ENCODE measurements around the gene LYRM4.

GRCh38 chr6:5199702-5200101, 61.0 kb downstream of the LYRM4 start:
- TF ChIP-seq ZEB2 (tag by site-specific recombination; IDR thresholded peaks at IDR 0.05): no peak
- TF ChIP-seq ZNF280D (tag by site-specific recombination; IDR thresholded peaks at IDR 0.05): no peak
- no peak for TF ChIP-seq ZFP41 (tag by site-specific recombination; IDR thresholded peaks at IDR 0.05; ENCODE audit: borderline replicate concordance)
- TF ChIP-seq, protein P1, sequence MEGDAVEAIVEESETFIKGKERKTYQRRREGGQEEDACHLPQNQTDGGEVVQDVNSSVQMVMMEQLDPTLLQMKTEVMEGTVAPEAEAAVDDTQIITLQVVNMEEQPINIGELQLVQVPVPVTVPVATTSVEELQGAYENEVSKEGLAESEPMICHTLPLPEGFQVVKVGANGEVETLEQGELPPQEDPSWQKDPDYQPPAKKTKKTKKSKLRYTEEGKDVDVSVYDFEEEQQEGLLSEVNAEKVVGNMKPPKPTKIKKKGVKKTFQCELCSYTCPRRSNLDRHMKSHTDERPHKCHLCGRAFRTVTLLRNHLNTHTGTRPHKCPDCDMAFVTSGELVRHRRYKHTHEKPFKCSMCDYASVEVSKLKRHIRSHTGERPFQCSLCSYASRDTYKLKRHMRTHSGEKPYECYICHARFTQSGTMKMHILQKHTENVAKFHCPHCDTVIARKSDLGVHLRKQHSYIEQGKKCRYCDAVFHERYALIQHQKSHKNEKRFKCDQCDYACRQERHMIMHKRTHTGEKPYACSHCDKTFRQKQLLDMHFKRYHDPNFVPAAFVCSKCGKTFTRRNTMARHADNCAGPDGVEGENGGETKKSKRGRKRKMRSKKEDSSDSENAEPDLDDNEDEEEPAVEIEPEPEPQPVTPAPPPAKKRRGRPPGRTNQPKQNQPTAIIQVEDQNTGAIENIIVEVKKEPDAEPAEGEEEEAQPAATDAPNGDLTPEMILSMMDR (tag by site-specific recombination; IDR thresholded peaks at IDR 0.05): no peak
- no peak for TF ChIP-seq OSR2 (tag by site-specific recombination; IDR thresholded peaks at IDR 0.05)
- TF ChIP-seq ZSCAN16 (tag by site-specific recombination; IDR thresholded peaks at IDR 0.05): no peak
- TF ChIP-seq, protein P2, sequence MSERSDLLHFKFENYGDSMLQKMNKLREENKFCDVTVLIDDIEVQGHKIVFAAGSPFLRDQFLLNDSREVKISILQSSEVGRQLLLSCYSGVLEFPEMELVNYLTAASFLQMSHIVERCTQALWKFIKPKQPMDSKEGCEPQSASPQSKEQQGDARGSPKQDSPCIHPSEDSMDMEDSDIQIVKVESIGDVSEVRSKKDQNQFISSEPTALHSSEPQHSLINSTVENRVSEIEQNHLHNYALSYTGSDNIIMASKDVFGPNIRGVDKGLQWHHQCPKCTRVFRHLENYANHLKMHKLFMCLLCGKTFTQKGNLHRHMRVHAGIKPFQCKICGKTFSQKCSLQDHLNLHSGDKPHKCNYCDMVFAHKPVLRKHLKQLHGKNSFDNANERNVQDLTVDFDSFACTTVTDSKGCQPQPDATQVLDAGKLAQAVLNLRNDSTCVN (tag by site-specific recombination; optimal IDR thresholded peaks at IDR 0.05): no peak
- no peak for TF ChIP-seq ZBTB49 (tag by site-specific recombination; IDR thresholded peaks at IDR 0.05; ENCODE audit: low read depth)

Data from HEK293 (cell line).